Measurements from ENCODE around the gene BBIP1. TPM values are rescaled to one million over a fixed set of nuclear protein-coding genes. Genes with fewer than 3 reads are reported as not detected.

BBIP1 gene
- polyA plus RNA-seq, 3 donors, result 16.2 to 41.1 (median 26.6) TPM

DNA sequence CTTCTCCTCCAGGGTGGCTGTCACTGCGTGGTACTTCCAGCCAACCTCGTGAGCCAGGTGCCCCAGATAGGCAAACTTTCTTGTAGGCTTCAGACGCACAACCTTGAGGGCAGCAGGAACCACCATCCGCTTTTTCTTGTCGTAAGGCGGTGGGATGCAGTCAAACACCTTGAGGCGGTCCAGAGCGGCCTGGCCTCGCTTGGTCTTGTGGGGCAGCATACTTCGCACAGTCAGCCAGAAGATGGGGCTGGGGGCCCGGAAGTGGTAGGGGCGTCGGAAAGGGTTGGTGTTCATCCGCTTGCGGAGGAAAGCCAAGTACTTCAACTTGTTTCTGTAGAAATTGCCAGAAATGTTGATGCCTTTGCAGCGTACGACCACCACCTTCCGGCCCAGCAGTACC, 17.8 kb upstream of the BBIP1 start:
- peaks cover 100% of the 10 kb centered on the region for H4K20me1 ChIP-seq (ENCODE audit: insufficient read depth, low read length)
- TF ChIP-seq, protein P1, sequence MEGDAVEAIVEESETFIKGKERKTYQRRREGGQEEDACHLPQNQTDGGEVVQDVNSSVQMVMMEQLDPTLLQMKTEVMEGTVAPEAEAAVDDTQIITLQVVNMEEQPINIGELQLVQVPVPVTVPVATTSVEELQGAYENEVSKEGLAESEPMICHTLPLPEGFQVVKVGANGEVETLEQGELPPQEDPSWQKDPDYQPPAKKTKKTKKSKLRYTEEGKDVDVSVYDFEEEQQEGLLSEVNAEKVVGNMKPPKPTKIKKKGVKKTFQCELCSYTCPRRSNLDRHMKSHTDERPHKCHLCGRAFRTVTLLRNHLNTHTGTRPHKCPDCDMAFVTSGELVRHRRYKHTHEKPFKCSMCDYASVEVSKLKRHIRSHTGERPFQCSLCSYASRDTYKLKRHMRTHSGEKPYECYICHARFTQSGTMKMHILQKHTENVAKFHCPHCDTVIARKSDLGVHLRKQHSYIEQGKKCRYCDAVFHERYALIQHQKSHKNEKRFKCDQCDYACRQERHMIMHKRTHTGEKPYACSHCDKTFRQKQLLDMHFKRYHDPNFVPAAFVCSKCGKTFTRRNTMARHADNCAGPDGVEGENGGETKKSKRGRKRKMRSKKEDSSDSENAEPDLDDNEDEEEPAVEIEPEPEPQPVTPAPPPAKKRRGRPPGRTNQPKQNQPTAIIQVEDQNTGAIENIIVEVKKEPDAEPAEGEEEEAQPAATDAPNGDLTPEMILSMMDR (IDR thresholded peaks at IDR 0.05), result no peak
- H3K36me3 ChIP-seq (replicated peaks in 1 of 2; ENCODE audit: control insufficient read depth in 1 of 2, insufficient read depth in 2 of 2, low read length in 2 of 2), result peaks cover 0 to 21% of the 10 kb centered on the region in 2 donors
- no peak for DNase-seq
- H3K9ac ChIP-seq (ENCODE audit: insufficient read depth, low read length, poor library complexity, severe bottlenecking), result no peak overlapping the region
- H3K27ac ChIP-seq (ENCODE audit: low read depth in 1 of 2, low read length in 2 of 2), result no peak overlapping the region
- Mint-ChIP-seq H3K4me1 (peaks cover 6% of the 10 kb centered on the region), H3K9me3 (peaks cover 0 to 3% (median 0%) of the 10 kb centered on the region in 7 donors), H3K36me3 (peaks cover 24 to 30% of the 10 kb centered on the region in 2 donors), H3K27me3 (ENCODE audit: low read depth in 3 of 3) (no peaks in the 10 kb centered on the region), H3K27ac (peak overlapping the region in 1 of 7 donors; percentile 50), H3K4me3 (no peak overlapping the region)
- no peaks in the 10 kb centered on the region for H3K9me3 ChIP-seq (replicated peaks in 1 of 2; ENCODE audit: control insufficient read depth in 1 of 2, insufficient read depth in 1 of 2, low read length in 2 of 2)
- over 99% methylated on average over 18 of the region's 18 CpGs for WGBS (ENCODE audit: insufficient coverage)
- no peak overlapping the region for H2AFZ ChIP-seq (ENCODE audit: insufficient read depth, low read depth, low read length, poor library complexity, severe bottlenecking)
- intact Hi-C loops (cut with micrococcal nuclease), result no loop called here
- H3K4me3 ChIP-seq (replicated peaks in 1 of 3; ENCODE audit: low read depth in 2 of 3, low read length in 3 of 3), result no peak overlapping the region
- H3K4me2 ChIP-seq (replicated peaks; ENCODE audit: extremely low read depth, low read length, poor library complexity, severe bottlenecking), result no peak overlapping the region
- H3K27me3 ChIP-seq (ENCODE audit: control insufficient read depth in 2 of 2, insufficient read depth in 2 of 2, low read length in 2 of 2), result no peaks in the 10 kb centered on the region
- H3K4me1 ChIP-seq (ENCODE audit: control insufficient read depth in 1 of 2, insufficient read depth in 2 of 2, low read length in 2 of 2), result no peaks in the 10 kb centered on the region
- H3K79me2 ChIP-seq (ENCODE audit: insufficient read depth, low read length), result peaks cover 100% of the 10 kb centered on the region

DNA sequence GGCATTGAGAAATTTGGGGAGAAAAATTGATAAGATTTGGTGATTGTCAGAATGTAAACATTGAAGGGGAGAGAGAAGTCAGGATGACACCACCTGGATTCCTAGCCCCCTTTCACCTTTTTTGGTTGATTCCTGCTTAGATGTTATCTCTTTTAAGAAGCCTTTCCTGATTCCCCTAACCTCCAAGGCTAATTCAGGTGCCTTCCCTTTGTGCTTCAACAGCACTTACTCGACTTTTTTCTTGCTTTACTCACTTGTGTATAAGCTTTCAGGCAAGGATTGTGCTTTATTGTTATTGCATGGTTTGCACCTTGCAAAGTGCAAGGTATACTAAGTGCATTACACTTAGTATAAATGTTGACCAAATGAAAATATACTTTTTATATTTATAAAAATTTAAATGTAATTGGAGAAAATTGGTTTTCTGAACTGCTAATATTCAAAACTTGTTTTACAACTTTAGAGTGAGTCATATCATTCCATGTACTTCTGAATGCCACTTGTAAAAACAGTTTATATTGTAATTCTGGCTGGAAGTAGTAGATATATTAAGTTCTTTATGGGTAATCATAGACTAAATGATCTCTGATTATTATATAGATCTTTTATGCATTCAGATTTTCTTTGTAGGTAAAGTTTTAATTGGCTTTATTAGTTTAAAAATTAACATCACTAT, 13.7 kb upstream of the BBIP1 start:
- TF ChIP-seq, protein P1 (IDR thresholded peaks at IDR 0.05), result no peak
- Histone ChIP-seq H3K27ac (ENCODE audit: low read depth in 1 of 2, low read length in 2 of 2) (peak overlapping the region in 1 of 2 donors; percentile 29), H3K27me3 (ENCODE audit: control insufficient read depth in 2 of 2, insufficient read depth in 2 of 2, low read length in 2 of 2) (no peaks in the 10 kb centered on the region), H3K4me3 (replicated peaks in 1 of 3; ENCODE audit: low read depth in 2 of 3, low read length in 3 of 3) (no peak overlapping the region), H3K36me3 (replicated peaks in 1 of 2; ENCODE audit: control insufficient read depth in 1 of 2, insufficient read depth in 2 of 2, low read length in 2 of 2) (peaks cover 0 to 9% of the 10 kb centered on the region in 2 donors), H3K4me1 (ENCODE audit: control insufficient read depth in 1 of 2, insufficient read depth in 2 of 2, low read length in 2 of 2) (no peaks in the 10 kb centered on the region), H3K4me2 (replicated peaks; ENCODE audit: extremely low read depth, low read length, poor library complexity, severe bottlenecking) (no peak overlapping the region), H3K9me3 (replicated peaks in 1 of 2; ENCODE audit: control insufficient read depth in 1 of 2, insufficient read depth in 1 of 2, low read length in 2 of 2) (no peaks in the 10 kb centered on the region), H3K9ac (ENCODE audit: insufficient read depth, low read length, poor library complexity, severe bottlenecking) (no peak overlapping the region), H3K79me2 (ENCODE audit: insufficient read depth, low read length) (peaks cover 100% of the 10 kb centered on the region), H2AFZ (ENCODE audit: insufficient read depth, low read depth, low read length, poor library complexity, severe bottlenecking) (no peak overlapping the region), H4K20me1 (ENCODE audit: insufficient read depth, low read length) (peaks cover 100% of the 10 kb centered on the region)
- intact Hi-C loops (cut with micrococcal nuclease), result no loop called here
- Mint-ChIP-seq H3K27me3 (ENCODE audit: low read depth in 3 of 3) (no peaks in the 10 kb centered on the region), H3K4me1 (peaks cover 16% of the 10 kb centered on the region), H3K27ac (no peak overlapping the region), H3K9me3 (peaks cover 0 to 3% (median 0%) of the 10 kb centered on the region in 7 donors), H3K36me3 (peaks cover 12 to 15% of the 10 kb centered on the region in 2 donors), H3K4me3 (no peak overlapping the region)
- WGBS (ENCODE audit: insufficient coverage), result no CpG with 5 or more reads among the region's 1 CpG
- no peak for DNase-seq

Data from CD14-positive monocyte (primary cell).